HepG2 (cell line): ENCODE results near the gene PGA3.
"Not testable (repeated sequence)": the region's sequence is repeated elsewhere in the genome, so short reads cannot be mapped to it uniquely, and the experiment has no call there.

ENCODE experiments used
- AFF4 ChIP-seq: sonication (generic); formaldehyde crosslinking; IDR thresholded peaks from 2 replicates; pipeline ENCODE4 v1.4.0; 2020; ENCODE audit warnings: missing genetic modification reagents
- ARID2 ChIP-seq: sonication (generic); formaldehyde crosslinking; IDR thresholded peaks from 2 replicates; pipeline ENCODE4 v1.8.1; 2022; ENCODE audit warnings: mild to moderate bottlenecking, missing genetic modification reagents, borderline replicate concordance
- CHD4 ChIP-seq: fragments of 200-600 bp; sonication (generic); IDR thresholded peaks from 2 replicates; pipeline ENCODE4 v1.7.0; 2017; ENCODE audit warnings: mild to moderate bottlenecking, low read length, borderline replicate concordance
- HMG20B ChIP-seq: conservative IDR thresholded peaks from 2 replicates; pipeline ENCODE4 v1.6.1; 2016; ENCODE audit warnings: missing genetic modification reagents, missing compliant biosample characterization
- KAT2B ChIP-seq: fragments of 150-350 bp; IDR thresholded peaks from 2 replicates; pipeline ENCODE4 v1.6.1; 2014; ENCODE audit warnings: low read depth, low read length, borderline replicate concordance
- RAD21 ChIP-seq: fragments of 450-650 bp; formaldehyde crosslinking; IDR thresholded peaks from 2 replicates; pipeline ENCODE4 v1.5.0; 2020; ENCODE audit warnings: mild to moderate bottlenecking
- TRIM24 ChIP-seq: sonication (generic); formaldehyde crosslinking; IDR thresholded peaks from 2 replicates; pipeline ENCODE4 v1.8.0; 2022; ENCODE audit warnings: mild to moderate bottlenecking, missing genetic modification reagents
- ZBTB44 ChIP-seq: sonication (generic); formaldehyde crosslinking; IDR thresholded peaks from 2 replicates; pipeline ENCODE4 v1.4.0; 2020; ENCODE audit warnings: missing genetic modification reagents
- ZNF101 ChIP-seq: sonication (generic); formaldehyde crosslinking; IDR thresholded peaks from 2 replicates; pipeline ENCODE4 v1.4.0; 2020; ENCODE audit warnings: mild to moderate bottlenecking, low read depth, missing genetic modification reagents, borderline replicate concordance
- ZNF276 ChIP-seq: sonication (generic); formaldehyde crosslinking; IDR thresholded peaks from 2 replicates; pipeline ENCODE4 v1.4.0; 2020; ENCODE audit warnings: mild to moderate bottlenecking, low read depth, missing genetic modification reagents
- ZNF350 ChIP-seq: sonication (generic); formaldehyde crosslinking; IDR thresholded peaks from 2 replicates; pipeline ENCODE4 v1.4.0; 2020; ENCODE audit warnings: mild to moderate bottlenecking, low read depth, missing genetic modification reagents, borderline replicate concordance
- TF ChIP-seq, protein P1 (sequence below): sonication (generic); formaldehyde crosslinking; IDR thresholded peaks from 2 replicates; pipeline ENCODE4 v1.5.0; 2020; ENCODE audit warnings: mild to moderate bottlenecking, missing genetic modification reagents, moderate library complexity
- TF ChIP-seq, protein P2 (sequence below): IDR thresholded peaks from 2 replicates; pipeline ENCODE4 v1.6.1; 2016

- TF ChIP-seq ZNF101; ARID2 (CRISPR knock-in tag); ZNF276 (CRISPR knock-in tag); AFF4 (CRISPR knock-in tag); CHD4; ZNF350 (CRISPR knock-in tag); HMG20B (CRISPR knock-in tag); ZBTB44 (CRISPR knock-in tag); RAD21 (CRISPR knock-in tag); TRIM24 (CRISPR knock-in tag); KAT2B: not testable (repeated sequence)
- TF ChIP-seq, protein P1, sequence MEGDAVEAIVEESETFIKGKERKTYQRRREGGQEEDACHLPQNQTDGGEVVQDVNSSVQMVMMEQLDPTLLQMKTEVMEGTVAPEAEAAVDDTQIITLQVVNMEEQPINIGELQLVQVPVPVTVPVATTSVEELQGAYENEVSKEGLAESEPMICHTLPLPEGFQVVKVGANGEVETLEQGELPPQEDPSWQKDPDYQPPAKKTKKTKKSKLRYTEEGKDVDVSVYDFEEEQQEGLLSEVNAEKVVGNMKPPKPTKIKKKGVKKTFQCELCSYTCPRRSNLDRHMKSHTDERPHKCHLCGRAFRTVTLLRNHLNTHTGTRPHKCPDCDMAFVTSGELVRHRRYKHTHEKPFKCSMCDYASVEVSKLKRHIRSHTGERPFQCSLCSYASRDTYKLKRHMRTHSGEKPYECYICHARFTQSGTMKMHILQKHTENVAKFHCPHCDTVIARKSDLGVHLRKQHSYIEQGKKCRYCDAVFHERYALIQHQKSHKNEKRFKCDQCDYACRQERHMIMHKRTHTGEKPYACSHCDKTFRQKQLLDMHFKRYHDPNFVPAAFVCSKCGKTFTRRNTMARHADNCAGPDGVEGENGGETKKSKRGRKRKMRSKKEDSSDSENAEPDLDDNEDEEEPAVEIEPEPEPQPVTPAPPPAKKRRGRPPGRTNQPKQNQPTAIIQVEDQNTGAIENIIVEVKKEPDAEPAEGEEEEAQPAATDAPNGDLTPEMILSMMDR (CRISPR knock-in tag), result not testable (repeated sequence)
- TF ChIP-seq, protein P2, sequence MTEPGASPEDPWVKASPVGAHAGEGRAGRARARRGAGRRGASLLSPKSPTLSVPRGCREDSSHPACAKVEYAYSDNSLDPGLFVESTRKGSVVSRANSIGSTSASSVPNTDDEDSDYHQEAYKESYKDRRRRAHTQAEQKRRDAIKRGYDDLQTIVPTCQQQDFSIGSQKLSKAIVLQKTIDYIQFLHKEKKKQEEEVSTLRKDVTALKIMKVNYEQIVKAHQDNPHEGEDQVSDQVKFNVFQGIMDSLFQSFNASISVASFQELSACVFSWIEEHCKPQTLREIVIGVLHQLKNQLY (CRISPR knock-in tag), result not testable (repeated sequence)
Observed at GRCh38 chr11:61202950-61203746, at the start of gene PGA3.
